Measurements from ENCODE around the gene KLHDC4.
"Not testable (repeated sequence)": the region's sequence is repeated elsewhere in the genome, so short reads cannot be mapped to it uniquely, and the experiment has no call there.

The KLHDC4 gene

GRCh38 chr16:87788730-87789436 is 23.1 kb upstream of the KLHDC4 start:
- not testable (repeated sequence) for DNase-seq (ENCODE audit: low read depth)

DNA sequence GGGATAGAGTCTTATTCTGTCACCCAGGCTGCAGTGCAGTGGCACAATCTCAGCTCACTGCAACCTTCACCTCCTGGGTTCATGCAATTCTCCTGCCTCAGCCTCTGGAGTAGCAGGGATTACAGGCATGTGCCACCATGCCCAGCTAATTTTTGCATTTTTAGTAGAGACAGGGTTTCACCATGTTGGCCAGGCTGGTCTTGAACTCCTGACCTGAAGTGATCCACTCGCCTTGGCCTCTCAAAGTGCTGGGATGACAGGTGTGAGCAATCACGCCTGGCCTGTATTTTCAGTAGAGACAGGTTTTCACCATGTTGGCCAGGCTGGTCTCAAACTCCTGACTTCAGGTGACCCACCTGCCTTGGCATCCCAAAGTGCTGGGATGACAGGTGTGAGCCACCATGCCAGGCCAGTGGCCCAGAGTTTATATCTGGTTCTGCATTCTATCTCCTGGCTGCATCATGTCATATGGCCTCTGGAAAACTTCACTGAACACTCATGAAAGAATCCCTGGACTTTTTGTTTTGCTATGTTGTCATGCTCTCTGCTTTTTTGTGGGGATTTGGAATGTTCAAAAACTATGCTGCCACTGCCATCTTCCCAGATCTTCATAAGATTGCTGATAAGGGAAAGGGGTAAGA is 21.8 kb upstream of the KLHDC4 start:
- not testable (repeated sequence) for DNase-seq (ENCODE audit: low read depth)

DNA sequence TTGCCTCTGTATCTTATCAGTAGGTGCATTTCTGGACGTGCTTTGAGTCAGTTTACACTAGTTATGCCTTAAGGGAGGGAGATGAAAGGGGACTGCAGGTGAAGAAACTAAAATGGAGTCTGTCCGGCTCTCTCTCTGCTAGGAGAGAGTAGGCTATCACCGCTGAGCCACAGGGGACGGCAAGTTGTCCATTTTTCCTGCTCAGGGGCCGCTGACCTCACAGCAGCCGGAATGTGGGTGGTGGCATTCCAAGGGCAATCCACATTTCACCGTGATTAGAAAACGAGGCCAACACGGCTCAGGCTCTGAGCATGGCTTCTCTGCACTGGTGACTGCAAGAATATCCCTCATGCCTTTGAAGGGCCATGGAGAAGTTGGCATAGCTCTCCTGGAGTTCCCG is 19.0 kb upstream of the KLHDC4 start:
- no peak for DNase-seq (ENCODE audit: low read depth)

GRCh38 chr16:87782033-87782432 is 16.2 kb upstream of the KLHDC4 start:
- DNase-seq (ENCODE audit: low read depth): no peak

- DNase-seq (ENCODE audit: low read depth): no peak
These were observed 14.7 kb upstream of the KLHDC4 start for GRCh38 chr16:87780385-87780989.

DNA sequence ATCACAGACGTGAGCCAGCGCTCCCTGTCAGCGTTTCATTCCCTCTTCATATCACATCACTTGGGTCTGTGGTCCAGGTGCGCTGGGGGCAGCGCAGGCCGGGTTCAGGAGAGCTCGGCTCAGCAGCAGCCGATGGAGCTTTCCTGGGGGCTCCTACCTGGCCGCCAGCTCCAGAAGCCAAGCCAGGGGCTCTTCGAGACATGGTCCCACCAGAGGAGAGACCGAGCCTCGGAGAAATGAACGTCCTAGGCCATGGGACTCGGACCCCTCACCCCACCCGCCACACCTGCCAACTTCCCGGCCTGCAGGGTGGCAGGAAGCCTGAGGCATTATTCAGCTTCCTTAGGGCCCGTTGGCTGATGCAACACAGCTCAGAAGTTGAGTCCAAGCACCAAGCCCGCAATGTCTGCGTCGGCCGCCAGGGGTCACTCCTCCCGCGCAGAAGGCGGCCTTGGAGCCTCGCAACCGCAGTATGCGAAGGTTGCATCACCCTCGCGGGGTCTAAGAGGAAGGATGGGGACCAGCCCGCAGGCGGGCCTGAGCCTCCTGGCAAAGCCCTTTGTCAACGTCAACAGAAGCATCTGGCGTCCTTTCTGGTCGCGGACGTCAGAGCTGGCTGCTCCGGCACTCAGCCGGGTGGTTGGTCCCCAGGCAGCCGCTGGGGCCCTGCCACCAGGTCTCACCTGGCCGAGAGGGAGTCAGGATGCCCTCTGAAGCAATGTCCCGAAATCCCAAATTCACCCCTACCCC is 13.2 kb upstream of the KLHDC4 start:
- peak; percentile 82 for DNase-seq (ENCODE audit: low read depth)

DNA sequence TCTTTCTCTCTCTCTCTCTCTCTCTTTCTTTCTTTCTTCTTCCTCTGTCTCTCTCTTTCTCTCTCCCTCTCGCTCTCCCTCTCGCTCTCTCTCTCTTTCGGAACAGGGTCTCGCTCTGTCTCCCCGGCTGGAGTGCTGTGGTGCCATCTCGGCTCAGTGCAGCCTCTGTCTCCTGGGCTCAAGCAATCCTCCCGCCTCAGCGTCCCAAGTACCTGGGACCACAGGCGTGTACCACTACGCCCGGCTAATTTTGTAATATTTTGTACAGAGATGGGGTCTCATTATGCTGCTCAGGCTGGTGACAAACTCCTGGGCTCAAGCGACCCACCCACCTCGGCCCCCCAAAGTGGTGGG is 12.7 kb upstream of the KLHDC4 start:
- DNase-seq (ENCODE audit: low read depth): no peak

DNA sequence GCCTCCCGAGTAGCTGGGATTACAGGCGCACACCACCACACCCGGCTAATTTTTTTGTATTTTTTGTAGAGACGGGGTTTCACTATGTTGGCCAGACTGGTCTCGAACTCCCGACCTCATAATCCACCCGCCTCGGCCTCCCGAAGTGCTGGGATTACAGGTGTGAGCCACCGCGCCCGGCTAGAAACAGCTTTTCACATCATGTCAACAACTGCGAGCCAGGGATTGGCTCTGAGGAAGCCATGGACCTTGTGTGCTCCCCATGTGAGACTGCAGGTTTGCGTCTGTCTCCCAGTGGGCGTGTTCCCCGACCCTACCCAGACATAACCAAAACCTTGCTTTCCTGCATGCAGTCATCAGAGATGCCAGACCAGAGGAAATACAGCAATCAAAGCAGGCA is 8.1 kb upstream of the KLHDC4 start:
- DNase-seq (ENCODE audit: low read depth): not testable (repeated sequence)

DNA sequence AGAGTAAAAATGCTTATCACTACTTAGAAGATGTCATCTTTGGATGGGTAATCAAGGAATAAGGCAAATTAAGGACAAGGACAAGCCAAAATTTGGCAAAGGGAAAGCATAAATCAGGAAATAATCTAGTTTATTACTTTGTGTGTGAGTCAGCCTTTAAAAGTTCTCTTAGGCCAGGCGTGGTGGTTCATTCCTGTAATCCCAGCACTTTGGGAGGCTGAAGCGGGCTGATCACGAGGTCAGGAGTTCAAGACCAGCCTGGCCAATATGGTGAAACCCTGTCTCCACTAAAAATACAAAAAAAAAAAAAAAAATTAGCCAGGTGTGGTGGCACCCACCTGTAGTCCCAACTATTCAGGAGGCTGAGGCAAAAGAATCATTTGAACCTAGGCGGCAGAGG is 1.7 kb upstream of the KLHDC4 start:
- not testable (repeated sequence) for DNase-seq (ENCODE audit: low read depth)

- no peak for DNase-seq (ENCODE audit: low read depth)
These were observed 655 bp upstream of the KLHDC4 start for GRCh38 chr16:87766485-87766797.

- peak; percentile 33 for DNase-seq (ENCODE audit: low read depth)
These were observed 362 bp downstream of the KLHDC4 start for GRCh38 chr16:87765473-87765775.

DNA sequence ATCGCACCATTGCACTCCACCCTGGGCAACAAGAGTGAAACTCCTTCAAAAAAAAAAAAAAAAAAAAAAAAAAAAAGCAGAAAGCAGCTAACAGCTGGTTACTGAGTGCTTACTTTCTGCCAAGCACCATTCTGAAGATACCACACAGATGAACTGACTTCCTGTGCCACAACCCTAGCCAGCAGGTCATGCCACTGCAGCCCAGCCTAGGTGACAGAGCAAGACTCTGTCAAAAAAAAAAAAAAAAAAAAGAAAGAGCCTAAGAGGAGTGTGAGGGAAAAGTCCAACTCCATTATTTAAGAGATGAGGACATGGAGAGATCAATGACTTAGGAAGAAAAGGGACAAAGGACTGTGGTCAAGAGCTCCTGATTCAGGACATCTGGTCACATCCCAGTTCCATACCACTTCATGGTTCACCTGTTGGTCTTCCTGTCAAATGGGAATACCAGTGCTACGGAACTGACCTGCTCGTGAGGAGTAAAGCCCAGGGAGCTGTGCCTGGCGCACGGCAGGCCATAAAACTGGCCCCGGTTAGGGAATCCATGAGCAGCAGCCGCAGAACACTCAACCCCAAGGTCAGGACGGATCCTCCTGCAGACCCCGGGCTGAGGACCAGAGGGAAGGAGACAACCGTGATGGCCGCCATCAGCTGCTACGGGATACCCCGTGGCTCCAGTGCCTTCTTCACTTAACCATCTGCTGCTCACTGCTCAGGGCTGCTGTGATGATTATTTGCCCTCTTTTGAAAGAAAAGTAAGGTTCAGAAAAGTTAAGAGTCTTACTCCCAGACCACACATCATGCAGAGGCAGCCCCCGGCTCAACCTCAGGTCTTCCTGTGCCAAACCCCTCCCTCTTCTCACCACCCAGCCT is 950 bp downstream of the KLHDC4 start:
- no peak for DNase-seq (ENCODE audit: low read depth)

GRCh38 chr16:87762620-87763019 is 3.2 kb downstream of the KLHDC4 start:
- DNase-seq (ENCODE audit: low read depth): no peak

- DNase-seq (ENCODE audit: low read depth): no peak
These were observed 3.7 kb downstream of the KLHDC4 start for GRCh38 chr16:87762071-87762571.

- DNase-seq (ENCODE audit: low read depth): no peak
These were observed 4.7 kb downstream of the KLHDC4 start for GRCh38 chr16:87761060-87761459.

DNA sequence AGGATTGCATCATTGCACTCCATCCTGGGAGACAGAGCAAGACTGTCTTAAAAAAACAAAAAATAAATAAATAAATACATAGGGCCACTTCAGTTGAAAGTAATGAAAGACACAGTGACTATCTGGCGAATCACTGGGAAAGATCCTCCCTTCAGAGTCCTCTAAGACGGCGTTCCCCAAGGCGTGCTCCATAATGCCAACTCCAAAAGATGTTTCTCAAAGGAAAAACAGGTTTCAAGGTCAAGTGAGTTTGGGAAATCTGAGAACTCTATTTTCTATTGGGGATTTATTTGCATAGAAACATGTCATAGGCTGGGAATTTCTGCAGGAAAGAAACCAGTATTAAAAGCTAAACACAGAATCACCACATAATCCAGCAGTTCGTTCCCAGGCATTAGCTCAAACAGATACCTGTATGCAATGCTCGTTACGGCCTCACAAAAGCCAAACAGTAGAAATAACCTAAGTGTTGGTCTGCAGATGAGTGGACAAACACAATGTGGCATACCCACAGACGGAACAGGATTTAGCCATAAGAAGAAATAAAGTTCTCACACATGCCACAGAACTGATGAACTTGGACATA is 7.9 kb downstream of the KLHDC4 start:
- DNase-seq (ENCODE audit: low read depth): no peak

DNA sequence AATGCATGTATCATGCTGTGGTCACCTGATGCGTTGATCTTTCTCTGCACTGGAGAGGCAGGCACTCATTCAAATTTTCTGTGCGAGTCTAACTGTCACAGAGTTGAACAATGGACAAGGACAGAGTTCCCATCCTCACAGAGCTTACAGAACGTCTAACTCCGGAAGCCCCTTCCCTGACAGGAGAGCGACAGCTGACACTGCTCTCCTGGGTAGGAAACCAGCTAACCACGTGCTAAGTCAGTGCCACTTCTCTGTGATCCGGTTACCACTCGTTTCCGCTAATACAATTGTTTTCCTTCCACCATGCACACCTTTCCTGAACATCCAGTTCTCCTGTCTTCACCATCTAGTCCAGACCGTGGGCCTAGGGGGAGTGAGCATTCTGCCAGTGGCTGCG is 11.3 kb downstream of the KLHDC4 start:
- no peak for DNase-seq (ENCODE audit: low read depth)

DNA sequence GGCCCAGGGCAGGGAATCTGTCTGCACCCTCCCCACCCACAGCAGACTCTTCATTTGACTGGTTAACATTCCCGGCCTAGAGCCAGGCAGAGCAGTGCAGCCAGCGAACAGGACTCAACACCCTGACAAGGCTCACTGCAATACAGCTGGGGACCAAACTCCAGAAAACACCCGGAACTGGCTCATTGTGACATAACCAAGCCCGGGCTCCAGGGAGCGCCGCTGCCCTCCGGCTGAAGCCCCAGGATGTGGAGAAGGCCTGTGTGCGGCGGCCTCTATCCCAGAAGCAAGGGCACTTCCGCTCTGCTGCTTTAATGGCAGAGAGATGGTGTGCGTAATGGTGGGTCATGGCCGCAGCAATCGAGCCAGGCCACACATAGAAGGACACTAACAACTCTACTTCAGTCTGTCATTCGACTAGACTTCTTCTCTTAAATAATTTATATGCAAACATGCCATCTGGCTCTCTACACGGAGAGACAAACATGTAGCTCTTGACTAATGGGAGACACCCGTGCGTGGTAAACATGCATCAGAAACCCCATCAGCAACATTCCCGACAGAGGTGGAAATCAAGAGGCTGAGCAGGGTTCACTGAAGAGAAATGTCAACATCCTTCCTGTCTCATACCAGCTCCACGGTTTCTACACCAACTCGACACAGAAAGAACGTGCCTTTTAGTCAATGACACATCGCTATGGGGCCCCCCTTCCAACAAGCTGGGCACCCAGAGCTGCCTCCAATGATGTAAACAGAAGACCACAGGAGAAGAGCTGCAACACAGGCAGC is 18.0 kb downstream of the KLHDC4 start:
- DNase-seq (ENCODE audit: low read depth): no peak

GRCh38 chr16:87746178-87746577 is 19.6 kb downstream of the KLHDC4 start:
- DNase-seq (ENCODE audit: low read depth): no peak

DNA sequence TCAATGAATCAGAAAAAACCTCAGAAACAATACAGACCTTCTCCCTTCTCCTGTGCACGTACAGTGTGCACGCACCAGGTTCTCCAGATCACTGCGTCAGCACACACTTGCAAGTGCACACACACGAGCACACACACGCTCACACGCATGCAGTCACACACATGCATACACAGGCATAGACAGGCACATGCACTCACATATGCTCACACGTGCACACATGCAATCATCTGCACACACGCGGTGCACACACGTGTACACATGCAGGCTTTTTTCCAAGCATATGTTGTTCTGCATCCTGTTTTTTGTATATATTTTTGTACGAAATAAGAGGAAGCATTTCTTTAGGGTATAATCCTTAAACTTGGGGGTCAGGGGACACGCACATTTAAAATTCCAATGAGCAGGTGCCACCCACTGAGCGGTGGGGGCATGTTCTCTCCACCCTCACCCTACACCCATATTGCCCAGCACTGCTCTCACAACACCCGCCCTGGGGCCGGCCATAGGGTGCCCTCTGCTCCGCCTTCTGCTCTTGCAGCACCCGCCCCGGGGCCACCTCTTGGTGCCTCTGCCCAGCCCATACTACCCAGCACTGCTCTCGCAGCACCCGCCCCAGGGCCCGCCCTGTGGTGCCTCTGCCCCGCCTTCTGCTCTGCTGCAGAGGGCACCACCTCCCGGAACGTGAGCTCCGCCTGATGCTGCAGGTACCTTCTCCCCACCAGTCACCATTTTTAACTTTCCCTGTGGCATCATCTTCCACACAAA is 20.9 kb downstream of the KLHDC4 start:
- no peak for DNase-seq (ENCODE audit: low read depth)
